ENCODE results near the gene DNAJB13.
"Not testable (repeated sequence)": the region's sequence is repeated elsewhere in the genome, so short reads cannot be mapped to it uniquely, and the experiment has no call there.

The DNAJB13 gene

DNA sequence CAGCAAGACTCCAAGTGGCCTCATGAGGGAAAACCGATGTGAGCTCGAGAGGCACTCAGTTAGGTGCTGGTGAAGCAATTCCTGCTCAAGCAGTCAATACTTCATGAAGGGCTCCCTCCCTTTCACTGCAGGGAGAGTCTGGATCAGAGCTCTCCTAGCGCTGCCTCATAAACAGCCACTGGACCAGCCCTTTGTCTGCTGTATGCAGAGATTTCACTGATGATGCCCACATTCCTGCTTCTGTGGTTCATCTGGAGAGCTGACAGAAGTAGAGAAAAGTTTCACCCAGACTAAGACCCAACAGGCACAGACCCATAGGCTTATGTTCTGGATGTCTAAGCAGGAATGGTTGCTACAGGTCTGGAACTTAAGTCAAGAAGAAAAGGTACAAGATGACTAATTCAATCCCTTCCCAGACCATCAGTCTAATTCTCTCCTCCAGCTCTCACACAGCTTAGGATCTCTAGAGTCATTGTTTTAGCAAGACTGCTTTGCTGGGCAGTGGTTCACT is 27.8 kb downstream of the DNAJB13 start:
- no peak for DNase-seq

- DNase-seq = no peak
Observed at GRCh38 chr11:73980001-73980961, 29.5 kb downstream of the DNAJB13 start.

DNA sequence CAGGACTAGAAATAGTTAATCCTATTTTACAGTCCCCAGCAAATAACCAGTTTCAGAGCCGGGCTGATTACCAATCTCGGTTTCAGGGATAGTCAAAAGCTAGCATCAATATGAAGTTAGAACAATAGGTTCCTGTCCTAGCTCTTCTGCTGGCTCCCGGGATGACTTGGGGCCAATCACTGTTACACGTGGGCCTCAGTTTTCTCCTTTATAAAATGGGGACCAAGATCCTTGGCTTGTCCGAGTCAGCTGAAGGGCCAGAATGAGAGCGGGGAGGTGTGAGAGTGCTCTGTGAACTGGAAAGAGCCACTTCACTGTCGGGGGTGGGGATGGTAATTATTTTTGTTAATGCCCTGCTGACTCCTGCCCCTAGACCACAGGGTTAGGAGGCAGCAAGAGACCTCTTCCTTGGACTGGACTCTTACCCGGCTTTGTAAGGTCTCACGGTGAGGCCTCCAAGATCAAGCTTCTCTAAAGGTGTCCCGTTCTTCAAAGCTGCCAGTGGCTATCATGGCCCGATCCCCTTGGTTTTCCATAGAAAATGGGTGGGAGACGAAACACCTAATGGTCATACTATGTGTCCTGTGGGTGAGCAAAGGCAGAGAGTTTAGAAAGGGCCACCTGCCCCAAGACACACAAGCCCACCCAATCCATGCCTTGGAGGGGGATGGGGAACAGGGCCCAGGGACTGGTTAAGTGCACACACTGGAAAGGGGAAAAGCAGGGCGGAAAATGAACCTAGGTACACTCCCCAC is 30.4 kb downstream of the DNAJB13 start:
- no peak for DNase-seq

GRCh38 chr11:73982595-73982989 is 31.8 kb downstream of the DNAJB13 start, which contains the start of gene UCP2:
TSS of gene UCP2 (minus strand) at chr11:73982843. CDS start at chr11:73978378, 4,465 bp downstream.
- peak; percentile 81 for DNase-seq

DNA sequence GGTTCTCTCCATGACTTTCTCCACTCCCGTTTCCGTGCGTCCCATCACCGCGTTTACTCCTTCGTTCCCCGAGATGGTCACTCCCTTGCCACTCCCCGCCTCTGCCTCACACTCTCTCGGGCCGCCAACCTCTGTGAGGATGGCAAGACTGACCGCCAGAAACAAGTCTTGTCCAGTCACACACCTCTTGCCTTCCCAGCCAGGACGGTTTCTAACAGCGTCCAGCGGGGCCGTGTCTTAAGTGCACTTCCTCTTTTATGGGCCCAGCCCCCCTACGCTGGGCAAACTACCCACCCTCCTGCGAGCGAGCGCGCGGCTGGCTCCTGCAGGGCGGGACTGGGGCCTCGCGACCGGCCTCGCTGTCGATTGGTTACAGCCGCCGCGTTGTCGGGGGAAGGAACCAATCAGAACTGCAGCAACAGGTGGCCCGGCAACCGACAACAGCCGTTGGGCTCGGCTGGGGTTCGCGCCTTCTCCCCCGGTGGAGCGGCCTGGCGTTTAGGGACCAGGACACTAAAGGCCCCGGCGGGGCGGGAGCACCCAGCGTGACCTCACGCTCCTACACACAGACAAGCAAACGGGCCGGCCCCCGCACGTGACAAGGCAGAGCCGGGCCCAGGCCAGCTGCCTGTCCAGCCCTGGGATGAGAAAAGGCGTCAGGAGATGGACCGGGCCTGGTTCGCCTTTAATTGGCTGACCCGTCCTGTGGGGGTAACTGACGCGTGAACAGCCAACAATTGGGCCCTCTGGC is 32.3 kb downstream of the DNAJB13 start:
- DNase-seq = peak; percentile 93

DNA sequence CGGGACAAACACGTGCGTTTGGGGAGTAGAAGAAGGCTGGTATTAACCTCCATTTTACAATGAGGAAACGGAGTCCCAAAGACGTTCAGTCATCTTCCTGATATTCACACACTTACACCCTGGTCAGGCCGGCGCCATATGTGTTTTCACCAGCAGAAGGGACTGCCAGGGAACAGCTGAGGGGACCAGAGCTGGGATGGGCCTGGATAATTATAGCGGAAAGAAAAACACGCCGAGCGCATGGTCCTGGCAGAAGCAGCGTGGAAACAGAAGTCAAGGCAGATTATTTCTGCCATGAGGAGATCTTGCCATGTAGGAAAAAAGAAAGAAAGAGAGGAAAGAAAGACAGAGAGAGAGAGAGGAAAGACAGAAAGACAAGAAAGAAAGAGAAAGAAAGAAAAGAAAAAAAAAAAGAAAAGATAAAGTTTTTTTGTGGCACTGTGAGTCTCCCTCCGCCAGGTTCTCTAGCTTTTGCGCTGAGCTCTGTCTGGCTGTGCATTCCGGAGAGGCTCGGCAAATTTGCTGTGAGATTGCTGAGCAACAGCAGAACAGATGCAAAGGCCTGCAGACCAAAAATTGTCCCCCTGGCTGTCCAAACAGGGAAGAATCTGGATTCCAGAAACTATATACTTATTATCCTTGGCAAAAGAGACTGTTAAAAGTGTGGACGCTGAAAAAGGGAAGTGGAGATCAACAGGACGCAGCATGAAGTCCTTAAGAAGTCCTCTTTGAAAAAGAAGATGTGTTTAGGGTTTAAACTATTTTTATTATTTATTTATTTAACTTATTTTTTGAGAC is 33.1 kb downstream of the DNAJB13 start:
- peak; percentile 51 for DNase-seq

GRCh38 chr11:73985661-73986060 is 34.8 kb downstream of the DNAJB13 start:
- not testable (repeated sequence) for DNase-seq

GRCh38 chr11:73988227-73988626 is 37.4 kb downstream of the DNAJB13 start:
- no peak for DNase-seq

- DNase-seq = no peak
Observed at GRCh38 chr11:73989156-73989555, 38.3 kb downstream of the DNAJB13 start.

- DNase-seq = no peak
Observed at GRCh38 chr11:73990730-73991129, 39.9 kb downstream of the DNAJB13 start.

DNA sequence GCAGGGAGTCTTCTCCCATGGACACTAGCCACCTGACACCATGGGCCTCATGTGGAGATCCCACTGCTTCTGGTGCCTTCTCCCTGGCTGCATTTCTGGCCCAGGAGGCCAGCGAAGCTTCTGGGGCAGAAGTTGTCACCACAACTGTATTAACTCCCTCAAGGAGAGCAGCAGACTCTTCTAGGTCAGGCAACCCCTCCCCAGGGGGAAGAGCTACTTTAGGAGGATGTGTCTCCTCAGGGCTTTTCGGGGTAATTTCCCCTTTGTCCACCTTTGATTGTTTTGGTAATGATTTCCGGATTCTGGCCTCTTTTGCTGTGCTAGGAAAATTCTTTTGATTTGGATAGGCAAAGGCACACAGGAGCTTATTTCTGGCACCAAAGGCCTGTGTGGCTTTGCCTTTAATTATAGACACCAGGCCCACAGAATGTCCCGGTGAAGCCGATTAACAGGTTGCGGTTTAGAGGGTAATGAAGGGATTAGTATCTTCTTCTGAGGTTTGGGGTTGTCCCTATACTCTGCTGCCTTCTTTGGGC is 40.7 kb downstream of the DNAJB13 start:
- no peak for DNase-seq

- no peak for DNase-seq
Observed at GRCh38 chr11:73995247-73995646, 44.4 kb downstream of the DNAJB13 start.

GRCh38 chr11:73995731-73996130 is 44.9 kb downstream of the DNAJB13 start:
- no peak for DNase-seq

DNA sequence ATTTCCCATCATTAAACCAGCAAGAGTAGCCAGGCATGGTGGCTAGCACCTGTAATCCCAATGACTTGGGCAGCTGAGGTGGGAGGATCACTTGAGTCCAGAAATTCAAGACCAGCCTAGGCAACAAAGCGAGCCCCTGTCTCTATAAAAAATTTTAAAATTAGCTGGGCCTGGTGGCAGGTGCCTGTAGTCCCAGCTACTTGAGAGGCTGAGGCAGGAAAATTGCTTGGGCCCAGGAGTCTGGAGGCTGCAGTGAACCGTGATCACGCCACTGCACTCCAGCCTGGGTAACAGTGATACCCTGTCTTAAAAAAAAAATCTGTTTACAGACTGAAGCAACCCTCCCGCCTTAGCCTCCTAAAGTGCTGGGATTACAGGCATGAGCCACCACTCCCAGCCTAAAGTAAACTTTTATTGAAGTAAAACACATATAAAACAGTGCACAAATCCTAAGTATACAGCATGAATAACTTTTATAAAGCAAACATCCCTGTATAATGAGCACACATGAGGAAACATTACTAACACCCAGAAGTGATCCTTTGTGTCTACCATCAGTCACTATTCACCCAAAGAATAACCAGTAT is 45.4 kb downstream of the DNAJB13 start:
- DNase-seq = no peak

GRCh38 chr11:73997120-73997770 is 46.4 kb downstream of the DNAJB13 start:
- DNase-seq = no peak

GRCh38 chr11:73998846-73999575 is 48.2 kb downstream of the DNAJB13 start:
- no peak for DNase-seq

- no peak for DNase-seq
Observed at GRCh38 chr11:73999581-74000306, 48.9 kb downstream of the DNAJB13 start.

GRCh38 chr11:74000307-74001133 is 49.7 kb downstream of the DNAJB13 start:
- no peak for DNase-seq

Measured in NCI-H2227 treated with DMSO at 0.1 percent for 48 hours (cell line).